GM12878 (cell line): ENCODE results near the gene SLFN14.

Source experiments
- CEBPB ChIP-seq, 2 experiments: fragments of 150-350 bp in 1 of 2; IDR thresholded peaks; 2 replicates each; pipeline ENCODE4 v1.6.1; 2012 to 2014; ENCODE audit warnings: low read depth in 2 of 2, low read length in 2 of 2, borderline replicate concordance in 1 of 2, inconsistent platforms in 1 of 2
- CTCF ChIP-seq, 3 experiments: IDR thresholded peaks in 2 of 3; conservative IDR thresholded peaks in 1 of 3; 2 replicates each; pipeline ENCODE4 v1.5.1; 2011; ENCODE audit warnings: low read depth in 3 of 3, low read length in 3 of 3, mild to moderate bottlenecking in 3 of 3, control low read depth in 2 of 3, moderate library complexity in 2 of 3, inconsistent platforms in 1 of 3, mixed read lengths in 1 of 3; ENCODE audit not compliant: control insufficient read depth in 2 of 3, insufficient read depth in 1 of 3; ENCODE audit errors: extremely low read depth in 1 of 3
- KLF5 ChIP-seq: fragments of 450-650 bp; IDR thresholded peaks from 2 replicates; pipeline ENCODE4 v1.6.1; 2014; ENCODE audit warnings: mild to moderate bottlenecking; ENCODE audit not compliant: partially characterized antibody
- MLLT1 ChIP-seq: fragments of 450-650 bp; IDR thresholded peaks from 2 replicates; pipeline ENCODE4 v1.6.1; 2016; ENCODE audit warnings: mild to moderate bottlenecking
- MYC ChIP-seq: IDR thresholded peaks from 2 replicates; pipeline ENCODE4 v1.6.1; 2011; ENCODE audit warnings: mild to moderate bottlenecking, low read length, moderate library complexity, inconsistent platforms; ENCODE audit not compliant: insufficient read depth, insufficient replicate concordance, insufficient read length, severe bottlenecking
- NFIC ChIP-seq: IDR thresholded peaks from 2 replicates; pipeline ENCODE4 v1.6.1; 2012; ENCODE audit warnings: low read depth, mild to moderate bottlenecking, inconsistent platforms, low read length, moderate library complexity
- REST ChIP-seq: IDR thresholded peaks from 2 replicates; pipeline ENCODE4 v1.6.1; 2012; ENCODE audit warnings: mild to moderate bottlenecking, low read depth, low read length
- SMC3 ChIP-seq: IDR thresholded peaks from 2 replicates; pipeline ENCODE4 v1.6.1; 2011; ENCODE audit warnings: low read length, improper control_type of control experiment, borderline replicate concordance
- ZBTB11 ChIP-seq: fragments of 450-650 bp; formaldehyde crosslinking; IDR thresholded peaks from 2 replicates; pipeline ENCODE4 v1.5.0; 2022; ENCODE audit warnings: mild to moderate bottlenecking, missing genetic modification characterization
- ZBTB40 ChIP-seq: fragments of 450-650 bp; IDR thresholded peaks from 2 replicates; pipeline ENCODE4 v1.6.1; 2016; ENCODE audit warnings: mild to moderate bottlenecking, moderate library complexity, borderline replicate concordance
- ZNF217 ChIP-seq: fragments of 450-650 bp; IDR thresholded peaks from 2 replicates; pipeline ENCODE4 v1.6.1; 2017; ENCODE audit warnings: antibody characterized with exemption, mild to moderate bottlenecking
- ZNF687 ChIP-seq: fragments of 450-650 bp; IDR thresholded peaks from 2 replicates; pipeline ENCODE4 v1.6.1; 2017; ENCODE audit warnings: mild to moderate bottlenecking, moderate library complexity

- no peak for TF ChIP-seq ZBTB40
- no peak for TF ChIP-seq MLLT1
- TF ChIP-seq ZNF217: no peak
- TF ChIP-seq CTCF (IDR thresholded peaks at IDR 0.05 in 2 of 3, conservative IDR thresholded peaks at IDR 0.05 in 1 of 3; ENCODE audit: control insufficient read depth in 2 of 3, extremely low read depth in 1 of 3, insufficient read depth in 1 of 3, low read depth in 3 of 3, low read length in 3 of 3): no peak
- no peak for TF ChIP-seq KLF5
- TF ChIP-seq SMC3: no peak
- no peak for TF ChIP-seq ZNF687
- no peak for TF ChIP-seq NFIC
- TF ChIP-seq ZBTB11 (CRISPR knock-in tag): no peak
- TF ChIP-seq MYC: no peak
- TF ChIP-seq REST: no peak
- TF ChIP-seq CEBPB (IDR thresholded peaks at IDR 0.05; ENCODE audit: borderline replicate concordance in 1 of 2, low read depth in 2 of 2, low read length in 2 of 2): no peak
Observed at GRCh38 chr17:35548208-35548810, 12.3 kb downstream of the SLFN14 start.
